ENCODE results near the gene ANXA5. TPM values are rescaled to one million over a fixed set of nuclear protein-coding genes. Genes with fewer than 3 reads are reported as not detected.

ANXA5 gene
- total and polyA plus RNA-seq, 9 of the 15 experiments (the other 6 are each of a cell fraction or from before 2014, with no cell fraction given): 49.9 to 131 (median 84.5) TPM

DNA sequence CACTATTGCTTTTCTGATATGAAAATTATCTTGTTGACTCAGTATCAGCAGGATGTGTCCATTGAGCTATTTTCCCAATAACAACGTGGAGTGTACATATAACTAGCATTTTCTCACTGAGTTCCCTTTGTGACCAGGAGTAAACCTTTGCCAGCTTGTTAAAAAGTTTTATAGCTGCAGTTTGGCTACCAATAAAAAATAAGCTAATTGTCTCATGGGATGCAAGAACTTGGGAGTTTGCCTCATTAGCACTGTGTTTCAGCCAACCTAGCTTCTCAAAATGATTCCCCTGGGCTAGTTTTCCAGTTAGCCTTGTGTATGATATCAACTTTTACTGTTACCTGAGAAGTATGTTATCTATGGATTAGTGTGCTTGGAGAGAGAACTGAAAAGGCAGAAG lies 24.9 kb upstream of the ANXA5 start:
- no peak overlapping the region for H3K27ac ChIP-seq (ENCODE audit: extremely low read depth, low read depth, low read length)
- H3K4me3 ChIP-seq: no peak overlapping the region
- FAIRE-seq (no peak), ATAC-seq (no peak), DNase-seq (ENCODE audit: extremely low read depth in 1 of 4, low spot score in 3 of 4) (no peak)
- no TSS peak for BruUV-seq (replicated peaks)
- no peaks in the 10 kb centered on the region for H3K4me1 ChIP-seq (replicated peaks in 1 of 2; ENCODE audit: control insufficient read depth in 2 of 2, insufficient read depth in 2 of 2, low read length in 2 of 2)
- H4K20me1 ChIP-seq (replicated peaks; ENCODE audit: control insufficient read depth, insufficient read depth, low read length): no peaks in the 10 kb centered on the region
- POLR2A ChIA-PET: interaction anchor here (0.7 kb wide), 1 partner anchor 12 kb away, joined by 3 read pairs; no protein-coding TSS in a partner anchor
- H3K9ac ChIP-seq (ENCODE audit: insufficient read depth in 1 of 2, low read depth in 2 of 2, low read length in 2 of 2): no peak overlapping the region
- no peak for TF ChIP-seq RBM15 (IDR thresholded peaks at IDR 0.05; ENCODE audit: insufficient read depth, low read length)
- H3K36me3 ChIP-seq (ENCODE audit: control insufficient read depth, insufficient read depth, low read length): no peaks in the 10 kb centered on the region
- no peaks in the 10 kb centered on the region for H3K9me3 ChIP-seq (replicated peaks; ENCODE audit: control insufficient read depth, insufficient read depth, low read depth, low read length)
- CTCF ChIA-PET (ENCODE audit: low intra/inter-chr PET ratio): no interaction called here
- in situ Hi-C loops (cut with MboI) (no loop called here), intact Hi-C loops (cut with micrococcal nuclease) (no loop called here)
- no peaks in the 10 kb centered on the region for H3K79me2 ChIP-seq (ENCODE audit: control insufficient read depth, insufficient read depth, low read length)
- H3K27me3 ChIP-seq (ENCODE audit: control insufficient read depth in 2 of 2, insufficient read depth in 2 of 2, low read length in 2 of 2): peaks cover 3 to 10% of the 10 kb centered on the region in 2 experiments; a peak in 3 of 5 replicates
- H3K4me2 ChIP-seq (ENCODE audit: insufficient read depth, low read length): no peak overlapping the region
- 0% methylated on average over 1 of the region's 1 CpG for WGBS (ENCODE audit: insufficient coverage, low coverage, missing lambda C conversion rate)
- H2AFZ ChIP-seq (ENCODE audit: low read depth, low read length): no peak overlapping the region
- H3K9me1 ChIP-seq (ENCODE audit: control insufficient read depth, insufficient read depth, low read length): no peaks in the 10 kb centered on the region

DNA sequence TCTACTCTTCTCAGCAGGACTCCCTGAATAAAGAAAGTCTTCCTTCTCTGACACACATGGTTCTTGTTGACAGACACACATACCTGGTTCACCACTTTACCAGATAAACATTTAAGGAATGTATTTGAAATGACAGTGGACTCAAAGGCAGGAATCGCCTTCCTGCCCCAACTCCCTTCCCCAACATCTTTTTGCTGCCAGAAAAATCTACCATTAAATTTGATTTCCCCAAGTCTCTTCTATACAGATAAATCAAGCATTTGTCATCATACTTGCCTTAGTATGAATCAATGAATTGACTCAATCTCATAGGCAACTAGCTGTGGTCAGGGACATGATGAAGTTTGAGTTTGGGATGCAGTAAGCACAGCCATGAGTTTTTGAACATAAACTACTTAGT lies 23.3 kb upstream of the ANXA5 start:
- no peak for FAIRE-seq

More for the DNA sequence above, 23.3 kb upstream of the ANXA5 start:
- ChIA-PET CTCF (ENCODE audit: low intra/inter-chr PET ratio) (no interaction called here), POLR2A (no interaction called here)
- in situ Hi-C loops (cut with MboI) (no loop called here), intact Hi-C loops (cut with micrococcal nuclease) (no loop called here)
- DNase-seq (ENCODE audit: extremely low read depth in 1 of 4, low spot score in 3 of 4): no peak
- no peak overlapping the region for H3K4me2 ChIP-seq (ENCODE audit: insufficient read depth, low read length)
- no TSS peak for BruUV-seq (replicated peaks)
- ATAC-seq: no peak
- H3K9me1 ChIP-seq (ENCODE audit: control insufficient read depth, insufficient read depth, low read length): no peaks in the 10 kb centered on the region
- no peak overlapping the region for H3K9ac ChIP-seq (ENCODE audit: insufficient read depth in 1 of 2, low read depth in 2 of 2, low read length in 2 of 2)
- no peak overlapping the region for H2AFZ ChIP-seq (ENCODE audit: low read depth, low read length)
- no peaks in the 10 kb centered on the region for H3K9me3 ChIP-seq (replicated peaks; ENCODE audit: control insufficient read depth, insufficient read depth, low read depth, low read length)
- no peaks in the 10 kb centered on the region for H4K20me1 ChIP-seq (replicated peaks; ENCODE audit: control insufficient read depth, insufficient read depth, low read length)
- H3K4me3 ChIP-seq: no peak overlapping the region
- TF ChIP-seq, protein P1, sequence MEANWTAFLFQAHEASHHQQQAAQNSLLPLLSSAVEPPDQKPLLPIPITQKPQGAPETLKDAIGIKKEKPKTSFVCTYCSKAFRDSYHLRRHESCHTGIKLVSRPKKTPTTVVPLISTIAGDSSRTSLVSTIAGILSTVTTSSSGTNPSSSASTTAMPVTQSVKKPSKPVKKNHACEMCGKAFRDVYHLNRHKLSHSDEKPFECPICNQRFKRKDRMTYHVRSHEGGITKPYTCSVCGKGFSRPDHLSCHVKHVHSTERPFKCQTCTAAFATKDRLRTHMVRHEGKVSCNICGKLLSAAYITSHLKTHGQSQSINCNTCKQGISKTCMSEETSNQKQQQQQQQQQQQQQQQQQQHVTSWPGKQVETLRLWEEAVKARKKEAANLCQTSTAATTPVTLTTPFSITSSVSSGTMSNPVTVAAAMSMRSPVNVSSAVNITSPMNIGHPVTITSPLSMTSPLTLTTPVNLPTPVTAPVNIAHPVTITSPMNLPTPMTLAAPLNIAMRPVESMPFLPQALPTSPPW (CRISPR knock-in tag; IDR thresholded peaks at IDR 0.05): no peak
- TF ChIP-seq ZNF212 (CRISPR knock-in tag; IDR thresholded peaks at IDR 0.05): no peak
- TF ChIP-seq POLR2H (tag; IDR thresholded peaks at IDR 0.05; ENCODE audit: low read depth): no peak
- no peaks in the 10 kb centered on the region for H3K79me2 ChIP-seq (ENCODE audit: control insufficient read depth, insufficient read depth, low read length)
- H3K36me3 ChIP-seq (ENCODE audit: control insufficient read depth, insufficient read depth, low read length): no peaks in the 10 kb centered on the region
- peaks cover 1 to 10% of the 10 kb centered on the region in 2 experiments; a peak in 3 of 5 replicates for H3K27me3 ChIP-seq (ENCODE audit: control insufficient read depth in 2 of 2, insufficient read depth in 2 of 2, low read length in 2 of 2)
- WGBS (ENCODE audit: insufficient coverage, low coverage, missing lambda C conversion rate): 0% methylated on average over 1 of the region's 1 CpG
- no peaks in the 10 kb centered on the region for H3K4me1 ChIP-seq (replicated peaks in 1 of 2; ENCODE audit: control insufficient read depth in 2 of 2, insufficient read depth in 2 of 2, low read length in 2 of 2)
- no peak overlapping the region for H3K27ac ChIP-seq (ENCODE audit: extremely low read depth, low read depth, low read length)
